Astrocyte (in vitro differentiated cells and primary cell): ENCODE results near the gene TTC33.

ENCODE experiments used
- EZH2 ChIP-seq: IDR thresholded peaks from 2 replicates; pipeline ENCODE4 v1.6.1; 2012; ENCODE audit warnings: mild to moderate bottlenecking, low read length, inconsistent platforms; ENCODE audit not compliant: insufficient read depth
- TF ChIP-seq, protein P1 (sequence below): IDR thresholded peaks from 2 replicates; pipeline ENCODE4 v1.5.1; 2011; ENCODE audit warnings: low read depth, mild to moderate bottlenecking, inconsistent platforms, low read length, moderate library complexity; ENCODE audit not compliant: insufficient read depth

DNA sequence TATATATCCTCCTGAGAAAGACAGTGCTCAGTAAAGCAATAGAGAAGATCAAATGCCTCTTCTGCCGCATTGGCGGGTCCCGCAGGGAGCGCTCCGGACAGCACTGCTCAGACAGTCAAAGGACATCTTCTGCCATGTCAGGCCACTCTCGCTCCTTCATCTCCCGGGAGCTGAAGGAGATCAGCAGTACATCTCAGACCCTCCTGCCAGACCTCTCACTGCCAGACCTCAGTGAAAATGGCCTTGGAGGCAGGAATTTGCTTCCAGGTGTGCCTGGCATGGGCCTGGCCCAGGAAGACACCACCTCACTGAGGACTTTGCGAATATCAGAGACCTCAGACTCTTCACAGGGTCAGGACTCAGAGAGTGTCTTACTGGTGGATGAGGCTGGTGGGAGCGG lies 63.9 kb downstream of the TTC33 start:
- TF ChIP-seq, protein P1, sequence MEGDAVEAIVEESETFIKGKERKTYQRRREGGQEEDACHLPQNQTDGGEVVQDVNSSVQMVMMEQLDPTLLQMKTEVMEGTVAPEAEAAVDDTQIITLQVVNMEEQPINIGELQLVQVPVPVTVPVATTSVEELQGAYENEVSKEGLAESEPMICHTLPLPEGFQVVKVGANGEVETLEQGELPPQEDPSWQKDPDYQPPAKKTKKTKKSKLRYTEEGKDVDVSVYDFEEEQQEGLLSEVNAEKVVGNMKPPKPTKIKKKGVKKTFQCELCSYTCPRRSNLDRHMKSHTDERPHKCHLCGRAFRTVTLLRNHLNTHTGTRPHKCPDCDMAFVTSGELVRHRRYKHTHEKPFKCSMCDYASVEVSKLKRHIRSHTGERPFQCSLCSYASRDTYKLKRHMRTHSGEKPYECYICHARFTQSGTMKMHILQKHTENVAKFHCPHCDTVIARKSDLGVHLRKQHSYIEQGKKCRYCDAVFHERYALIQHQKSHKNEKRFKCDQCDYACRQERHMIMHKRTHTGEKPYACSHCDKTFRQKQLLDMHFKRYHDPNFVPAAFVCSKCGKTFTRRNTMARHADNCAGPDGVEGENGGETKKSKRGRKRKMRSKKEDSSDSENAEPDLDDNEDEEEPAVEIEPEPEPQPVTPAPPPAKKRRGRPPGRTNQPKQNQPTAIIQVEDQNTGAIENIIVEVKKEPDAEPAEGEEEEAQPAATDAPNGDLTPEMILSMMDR = no peak
- no peak for TF ChIP-seq EZH2
